Sigmoid colon (tissue), 7 donors: ENCODE data around the gene BLM. TPM values are rescaled to one million over a fixed set of nuclear protein-coding genes. Genes with fewer than 3 reads are reported as not detected.
"Not testable (repeated sequence)": the region's sequence is repeated elsewhere in the genome, so short reads cannot be mapped to it uniquely, and the experiment has no call there.

ENCODE experiments used
- DNase-seq: peaks from one replicate; pipeline ENCODE4 v3.0.0-alpha.2; 2019
- H3K27ac ChIP-seq, 4 donors: fragments of 200-600 bp; sonication (generic); one replicate each; pipeline ENCODE4 v1.5.1; 2016 to 2019; ENCODE audit warnings: mild to moderate bottlenecking in 1 of 4
- H3K27me3 ChIP-seq, 3 donors: fragments of 200-600 bp; sonication (generic); one replicate each; pipeline ENCODE4 v1.5.1; 2019; ENCODE audit warnings: mild to moderate bottlenecking in 1 of 3
- H3K36me3 ChIP-seq, 4 donors: fragments of 200-600 bp; sonication (generic); one replicate each; pipeline ENCODE4 v1.5.1; 2016 to 2019
- H3K4me1 ChIP-seq, 4 donors: fragments of 200-600 bp; sonication (generic); one replicate each; pipeline ENCODE4 v1.5.1; 2017 to 2019
- H3K4me3 ChIP-seq, 4 donors: fragments of 200-600 bp; sonication (generic); one replicate each; pipeline ENCODE4 v1.5.1; 2017 to 2019; ENCODE audit warnings: mild to moderate bottlenecking in 2 of 4, moderate library complexity in 1 of 4
- H3K9me3 ChIP-seq, 4 donors: fragments of 200-600 bp in 3 of 4; sonication (generic) in 3 of 4; one replicate each; pipeline versions ENCODE4 v1.5.1 to v1.6.1; 2013 to 2019
- EP300 ChIP-seq, 4 donors: sonication (generic); formaldehyde crosslinking; IDR thresholded peaks; one replicate each; pipeline ENCODE4 v1.6.1; 2017; ENCODE audit warnings: antibody characterized with exemption in 4 of 4
- POLR2A ChIP-seq, 2 donors: fragments of 450-650 bp; IDR thresholded peaks; one replicate each; pipeline ENCODE4 v1.6.1; 2016; ENCODE audit warnings: antibody characterized with exemption in 2 of 2, mild to moderate bottlenecking in 2 of 2, moderate library complexity in 2 of 2
- POLR2AphosphoS5 ChIP-seq, 4 donors: sonication (generic); formaldehyde crosslinking; IDR thresholded peaks; one replicate each; pipeline ENCODE4 v1.6.1; 2017; ENCODE audit warnings: antibody characterized with exemption in 4 of 4
- WGBS, 2 donors: extraction: QIAGEN DNeasy Blood & Tissue Kit; methylation state at CpG; one replicate each; pipeline ENCODE4 v1.1.7; 2013; 5-methylcytosine and 5-hydroxymethylcytosine counted together
- intact Hi-C: fragments of 100-400 bp; cut with DNase I; formaldehyde crosslinking; loops from one replicate; pipeline ENCODE4 v1.15.1; 2023
- polyA plus RNA-seq, 3 donors: library from polyadenylated mRNA; stranded (reverse); fragments of 200-250 nt; gene quantifications; one replicate each; pipeline ENCODE4 v1.2.3, GENCODE V29; 2013
- total RNA-seq, 4 donors: library from RNA; depleted of rRNA; stranded (reverse); fragments of >200 nt; gene quantifications; one replicate each; pipeline ENCODE4 v1.1.0, GENCODE V29; 2016
- TF ChIP-seq, protein P1 (sequence below), 4 experiments: fragments of 450-650 bp in 3 of 4; fragments of 200-600 bp in 1 of 4; IDR thresholded peaks; one replicate each; pipeline ENCODE4 v1.5.1; 2016 to 2019; ENCODE audit warnings: antibody characterized with exemption in 4 of 4, mild to moderate bottlenecking in 3 of 4, moderate library complexity in 2 of 4
- donor health status: healthy with polysubstance abuse.
- donor health status: Bipolar disorder and iron deficiency.
- donor health status: healthy.

Gene BLM
- under 1 TPM in 3 of 4 donors, not detected in 1; 0.54 to 0.99 (median 0.71) TPM for total RNA-seq
- 1 to 10 TPM in 2 of 3 donors, under 1 TPM in 1; 0.60 to 6.2 (median 3.0) TPM for polyA plus RNA-seq

DNA sequence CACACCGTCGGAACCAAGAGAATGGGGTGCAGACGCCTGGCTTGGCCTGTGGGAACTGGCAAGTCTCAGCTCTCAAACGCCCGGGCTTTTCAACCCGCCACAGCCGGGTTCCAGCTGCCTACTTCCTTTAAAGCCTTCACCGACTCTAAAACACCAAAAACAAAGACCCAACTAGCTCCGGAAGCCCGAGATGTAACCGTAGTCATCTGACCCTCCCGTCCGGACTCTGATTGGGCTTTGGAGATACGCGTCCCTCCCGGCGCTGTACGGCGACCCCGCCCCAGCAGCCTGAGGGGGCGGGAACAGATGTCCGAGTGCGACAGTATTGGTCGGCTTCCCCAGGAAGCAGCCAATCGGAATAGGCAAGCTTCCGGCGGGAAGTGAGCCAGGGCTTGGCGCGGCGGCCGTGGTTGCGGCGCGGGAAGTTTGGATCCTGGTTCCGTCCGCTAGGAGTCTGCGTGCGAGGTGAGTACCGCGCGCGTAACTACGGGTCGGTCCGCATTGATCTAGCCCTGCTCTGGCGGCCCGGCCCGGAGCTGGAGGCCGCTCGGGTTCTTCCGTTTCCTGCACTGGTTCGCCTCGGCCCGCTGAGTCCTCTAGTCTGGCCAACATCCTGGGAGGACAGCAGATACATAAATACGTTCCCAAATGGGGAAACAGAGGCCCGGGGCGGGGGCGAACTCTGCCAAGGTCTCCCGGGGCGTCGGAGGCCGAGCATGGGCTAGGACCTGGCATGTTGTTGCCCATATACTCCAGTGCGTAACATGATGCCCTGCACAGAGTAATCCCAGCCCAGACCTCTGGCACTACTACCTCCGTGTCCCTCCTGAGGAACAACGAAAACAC, at the start of gene BLM:
Gene BLM (plus strand): TSS at position 371 of the 846 bp plus-strand sequence. CDS start 30,047 bp downstream, outside the sequence.
- Histone ChIP-seq H3K27ac (peak within 1 kb of the TSS; percentile 83 to 90 (median 86)), H3K36me3 (no peaks in the 10 kb centered on the region), H3K9me3 (no peaks in the 10 kb centered on the region), H3K27me3 (no peaks in the 10 kb centered on the region), H3K4me3 (peak within 1 kb of the TSS; percentile 53 to 59 (median 57)), H3K4me1 (peaks cover 0 to 14% (median 7%) of the 10 kb centered on the region in 4 donors)
- DNase-seq: peak; percentile 98
- 0% methylated on average over 65 of the region's 65 CpGs for WGBS, 2 donors
- intact Hi-C loops: loop anchor here (2.0 to 5.0 kb wide), 3 partner anchors 50 to 168 kb away; partner anchors contain the start of gene FES
- TF ChIP-seq POLR2A (IDR thresholded peaks at IDR 0.05): peak in 1 of 2 donors; percentile 15
- no peak for TF ChIP-seq EP300 (IDR thresholded peaks at IDR 0.05)
- TF ChIP-seq, protein P1, sequence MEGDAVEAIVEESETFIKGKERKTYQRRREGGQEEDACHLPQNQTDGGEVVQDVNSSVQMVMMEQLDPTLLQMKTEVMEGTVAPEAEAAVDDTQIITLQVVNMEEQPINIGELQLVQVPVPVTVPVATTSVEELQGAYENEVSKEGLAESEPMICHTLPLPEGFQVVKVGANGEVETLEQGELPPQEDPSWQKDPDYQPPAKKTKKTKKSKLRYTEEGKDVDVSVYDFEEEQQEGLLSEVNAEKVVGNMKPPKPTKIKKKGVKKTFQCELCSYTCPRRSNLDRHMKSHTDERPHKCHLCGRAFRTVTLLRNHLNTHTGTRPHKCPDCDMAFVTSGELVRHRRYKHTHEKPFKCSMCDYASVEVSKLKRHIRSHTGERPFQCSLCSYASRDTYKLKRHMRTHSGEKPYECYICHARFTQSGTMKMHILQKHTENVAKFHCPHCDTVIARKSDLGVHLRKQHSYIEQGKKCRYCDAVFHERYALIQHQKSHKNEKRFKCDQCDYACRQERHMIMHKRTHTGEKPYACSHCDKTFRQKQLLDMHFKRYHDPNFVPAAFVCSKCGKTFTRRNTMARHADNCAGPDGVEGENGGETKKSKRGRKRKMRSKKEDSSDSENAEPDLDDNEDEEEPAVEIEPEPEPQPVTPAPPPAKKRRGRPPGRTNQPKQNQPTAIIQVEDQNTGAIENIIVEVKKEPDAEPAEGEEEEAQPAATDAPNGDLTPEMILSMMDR (IDR thresholded peaks at IDR 0.05): peak; percentile 36 to 77 (median 53)
- peak in 3 of 4 donors; percentile 74 to 77 (median 75) for TF ChIP-seq POLR2AphosphoS5 (IDR thresholded peaks at IDR 0.05)

DNA sequence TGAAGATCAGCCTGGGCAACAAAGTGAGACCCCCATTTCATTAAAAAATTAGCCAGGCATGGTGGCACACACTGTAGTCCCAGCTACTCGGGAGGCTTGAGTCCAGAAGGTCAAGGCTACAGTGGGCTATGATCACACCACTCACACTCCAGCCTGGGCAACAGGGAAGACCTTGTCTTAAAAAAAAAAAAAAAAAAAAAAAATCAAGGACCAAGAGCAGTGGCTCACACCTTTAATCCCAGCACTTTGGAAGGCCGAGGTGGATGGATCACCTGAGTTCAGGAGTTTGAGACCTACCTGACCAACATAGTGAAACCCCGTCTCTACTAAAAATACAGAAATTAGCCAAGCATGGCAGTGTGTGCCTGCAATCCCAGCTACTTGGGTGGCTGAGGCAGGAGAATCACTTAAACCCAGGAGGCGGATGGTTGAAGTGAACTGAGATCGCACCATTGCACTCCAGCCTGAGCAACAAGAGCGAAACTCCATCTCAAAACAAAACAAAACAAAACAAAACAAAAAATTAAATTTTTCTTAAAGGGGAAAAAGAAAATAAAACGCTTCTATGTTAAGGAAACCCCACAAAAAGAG, 49.3 kb upstream of the BLM start:
- H3K36me3 ChIP-seq: not testable (repeated sequence)

DNA sequence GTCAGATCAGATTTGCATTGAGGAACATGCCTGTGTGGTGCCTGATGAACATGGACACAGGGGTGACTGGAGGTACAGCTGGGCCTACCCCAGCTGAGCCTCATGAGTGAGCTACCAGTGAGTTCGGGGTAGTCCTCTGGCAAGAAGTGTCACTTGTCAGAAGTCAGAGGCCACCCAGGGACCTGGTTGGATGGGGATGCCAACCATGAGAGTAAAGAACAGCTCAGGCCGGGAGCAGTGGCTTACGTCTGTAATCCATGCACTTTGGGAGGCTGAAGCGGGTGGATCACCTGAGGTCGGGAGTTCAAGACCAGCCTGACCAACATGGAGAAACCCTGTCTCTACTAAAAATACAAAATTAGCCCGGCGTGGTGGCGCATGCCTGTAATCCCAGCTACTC, 46.5 kb upstream of the BLM start:
- 96 to 99% methylated on average over 8 of the region's 8 CpGs for WGBS, 2 donors

More for the DNA sequence above, 49.3 kb upstream of the BLM start:
- H3K9me3 ChIP-seq, H3K27me3 ChIP-seq, H3K27ac ChIP-seq, DNase-seq, H3K4me3 ChIP-seq: not testable (repeated sequence)
- intact Hi-C loops: loop anchor here (5.0 kb wide), 1 partner anchor 49 kb away; the partner anchor contains the start of gene BLM
- peaks cover 0 to 13% (median 8%) of the 10 kb centered on the region in 4 donors for H3K4me1 ChIP-seq
- WGBS, 2 donors: 88 to 91% methylated on average over 7 of the region's 7 CpGs

DNA sequence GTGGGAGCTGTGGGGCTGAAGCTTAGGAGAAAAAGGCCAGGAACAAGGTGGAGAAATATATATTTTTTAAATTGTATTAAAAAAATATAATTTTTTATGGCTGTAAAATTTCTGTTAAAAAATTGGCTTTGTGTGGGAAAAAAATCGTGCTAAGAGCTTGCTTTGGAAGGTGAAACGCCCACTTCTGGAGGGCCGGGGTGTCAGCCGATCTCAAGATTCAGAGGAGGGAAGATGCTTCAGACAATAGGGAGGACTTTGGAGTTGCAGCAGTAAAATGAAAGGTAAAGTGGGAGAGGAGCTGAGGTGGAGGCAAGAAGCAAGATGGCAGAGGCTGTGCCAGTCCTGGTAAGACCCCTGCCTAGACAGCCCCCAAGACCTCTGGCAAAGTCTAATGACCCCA, 45.9 kb upstream of the BLM start:
- Histone ChIP-seq H3K4me1 (peaks cover 0 to under 1% (median 0%) of the 10 kb centered on the region in 4 donors), H3K27me3 (no peaks in the 10 kb centered on the region), H3K36me3 (no peaks in the 10 kb centered on the region), H3K4me3 (no peak overlapping the region), H3K9me3 (no peaks in the 10 kb centered on the region), H3K27ac (no peak overlapping the region)
- DNase-seq: no peak
- TF ChIP-seq POLR2AphosphoS5 (IDR thresholded peaks at IDR 0.05): no peak
- TF ChIP-seq, protein P1 (IDR thresholded peaks at IDR 0.05): no peak
- no peak for TF ChIP-seq POLR2A (IDR thresholded peaks at IDR 0.05)
- TF ChIP-seq EP300 (IDR thresholded peaks at IDR 0.05): no peak
- intact Hi-C loops: no loop called here
- WGBS, 2 donors: 92 to 93% methylated on average over 4 of the region's 4 CpGs

More for the DNA sequence above, 46.5 kb upstream of the BLM start:
- H3K36me3 ChIP-seq, H3K9me3 ChIP-seq, DNase-seq, H3K4me3 ChIP-seq, H3K27me3 ChIP-seq, H3K27ac ChIP-seq, intact Hi-C loops, H3K4me1 ChIP-seq: not testable (repeated sequence)

DNA sequence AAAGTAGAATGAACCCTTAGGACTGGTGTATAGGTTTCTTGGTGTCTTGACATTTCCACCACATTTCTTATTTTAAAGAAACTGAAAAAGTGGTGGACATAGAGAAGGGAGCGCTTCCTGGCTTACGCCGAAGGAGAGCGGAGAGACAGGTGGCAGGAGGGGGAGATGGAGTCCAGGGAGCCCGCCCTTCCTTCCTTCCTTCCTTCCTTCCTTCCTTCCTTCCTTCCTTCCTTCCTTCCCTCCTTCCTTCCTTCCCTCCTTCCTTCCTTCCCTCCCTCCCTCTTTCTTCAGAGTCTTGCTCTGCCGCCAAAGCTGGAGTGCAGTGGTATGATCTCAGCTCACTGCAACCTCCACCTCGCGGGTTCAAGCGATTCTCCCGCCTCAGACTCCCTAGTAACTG, 43.8 kb upstream of the BLM start:
- WGBS, 2 donors: 94 to 97% methylated on average over 10 of the region's 10 CpGs
- intact Hi-C loops, DNase-seq, H3K9me3 ChIP-seq, H3K36me3 ChIP-seq, H3K4me1 ChIP-seq, H3K27me3 ChIP-seq, H3K27ac ChIP-seq, H3K4me3 ChIP-seq: not testable (repeated sequence)

DNA sequence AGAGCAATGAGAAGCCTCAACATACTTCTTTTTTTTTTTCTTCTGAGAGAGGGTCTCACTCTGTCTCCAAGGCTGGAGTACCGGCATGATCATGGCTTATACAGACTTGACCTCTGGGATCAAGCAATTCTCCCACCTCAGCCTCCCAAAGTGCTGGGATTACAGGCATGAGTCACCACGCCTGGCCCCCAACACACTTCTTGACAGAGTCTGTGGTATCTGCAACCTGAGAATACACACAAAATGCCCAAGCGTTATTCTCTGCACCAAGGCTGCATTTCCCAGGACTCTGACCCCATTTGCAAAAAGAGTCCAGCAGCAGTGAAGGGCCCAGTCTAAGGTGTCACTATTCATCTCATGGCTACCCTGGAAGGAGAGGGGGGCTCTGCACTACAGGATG, 42.7 kb upstream of the BLM start:
- H3K4me1 ChIP-seq: no peaks in the 10 kb centered on the region
- H3K36me3 ChIP-seq: no peaks in the 10 kb centered on the region
- 91 to 93% methylated on average over 3 of the region's 3 CpGs for WGBS, 2 donors
- intact Hi-C loops: no loop called here
- H3K27me3 ChIP-seq: no peaks in the 10 kb centered on the region
- no peaks in the 10 kb centered on the region for H3K9me3 ChIP-seq
- no peak overlapping the region for H3K4me3 ChIP-seq
- no peak for TF ChIP-seq POLR2AphosphoS5 (IDR thresholded peaks at IDR 0.05)
- TF ChIP-seq EP300 (IDR thresholded peaks at IDR 0.05): no peak
- TF ChIP-seq POLR2A (IDR thresholded peaks at IDR 0.05): no peak
- TF ChIP-seq, protein P1 (IDR thresholded peaks at IDR 0.05): no peak
- DNase-seq: no peak
- H3K27ac ChIP-seq: no peak overlapping the region
